GM21447 (cell line): ENCODE measurements around the gene LACTBL1.

Experiments used
- ATAC-seq: cut with Tn5 transposase; IDR thresholded peaks from one replicate; pipeline ENCODE4 v1.9.1; 2021; ENCODE audit not compliant: unreplicated experiment

LACTBL1 gene

DNA sequence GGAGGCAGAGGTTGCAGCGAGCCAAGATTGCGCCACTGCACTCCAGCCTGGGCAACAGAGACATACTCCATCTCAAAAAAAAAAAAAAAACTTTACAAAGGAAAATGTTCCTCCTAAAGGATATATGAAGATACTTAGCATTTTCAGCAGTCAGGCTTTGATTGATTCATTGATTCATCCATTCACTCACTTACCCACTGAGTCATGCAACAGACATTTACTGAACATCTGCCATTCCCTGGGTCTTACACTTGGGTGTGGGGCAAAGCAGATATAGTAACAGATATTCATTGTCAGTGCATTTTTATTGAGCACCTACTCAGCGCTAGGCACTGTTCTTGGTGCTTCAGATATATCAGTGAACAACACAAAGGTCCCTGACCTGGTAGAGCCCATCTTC, 5.6 kb upstream of the LACTBL1 start:
- no peak for ATAC-seq

DNA sequence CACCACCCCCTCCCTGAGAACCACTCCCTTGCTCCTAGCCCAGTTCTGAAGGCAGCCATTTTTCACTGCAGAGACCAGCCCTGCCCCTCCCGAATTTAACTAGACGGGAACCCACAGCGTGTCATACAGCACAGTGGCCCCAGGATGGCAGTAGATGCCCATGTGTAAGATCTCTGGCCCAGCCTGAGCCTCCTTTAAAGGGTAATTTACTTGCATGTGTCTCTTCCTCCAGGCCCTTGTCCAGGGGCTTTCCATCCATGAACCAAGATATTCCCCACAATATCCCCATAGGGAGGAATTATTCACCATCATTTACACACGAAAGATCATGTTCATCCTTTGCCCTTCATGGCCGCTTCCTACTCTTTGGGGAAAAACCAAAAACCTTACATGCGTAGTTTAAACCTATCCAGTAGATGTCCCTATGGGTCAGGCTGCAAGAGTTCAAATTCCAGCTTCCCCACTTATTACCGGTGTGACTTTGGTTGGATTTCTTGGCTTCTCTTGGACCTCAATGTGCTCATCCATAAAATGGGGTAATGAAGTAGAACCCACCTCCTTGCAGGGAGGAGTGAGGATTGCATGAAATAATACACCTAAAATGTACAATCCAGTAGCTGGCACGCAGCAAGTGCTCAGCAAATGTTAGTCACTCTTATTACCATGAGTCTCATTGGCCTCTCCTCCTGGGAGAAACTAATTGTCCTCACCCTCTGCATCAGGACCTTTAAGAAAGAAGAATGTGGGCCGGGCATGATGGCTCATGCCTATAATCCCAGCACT, 4.0 kb upstream of the LACTBL1 start:
- no peak for ATAC-seq

DNA sequence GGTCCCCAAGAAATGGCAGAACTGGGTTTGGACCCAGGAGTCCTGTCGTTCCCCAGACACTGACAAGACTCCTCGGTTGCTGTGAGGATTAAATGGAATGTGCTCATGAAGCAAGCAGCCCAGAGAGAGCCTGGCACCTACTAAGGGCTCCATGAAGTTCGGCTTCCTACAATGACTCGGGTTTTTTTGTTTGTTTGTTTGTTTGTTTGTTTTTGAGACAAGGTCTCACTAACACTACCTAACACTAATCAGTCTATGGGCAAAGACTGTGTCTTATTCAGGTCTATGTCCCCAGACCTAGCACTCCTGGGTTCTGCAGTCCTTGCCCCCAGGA, 3.4 kb upstream of the LACTBL1 start:
- ATAC-seq = no peak

DNA sequence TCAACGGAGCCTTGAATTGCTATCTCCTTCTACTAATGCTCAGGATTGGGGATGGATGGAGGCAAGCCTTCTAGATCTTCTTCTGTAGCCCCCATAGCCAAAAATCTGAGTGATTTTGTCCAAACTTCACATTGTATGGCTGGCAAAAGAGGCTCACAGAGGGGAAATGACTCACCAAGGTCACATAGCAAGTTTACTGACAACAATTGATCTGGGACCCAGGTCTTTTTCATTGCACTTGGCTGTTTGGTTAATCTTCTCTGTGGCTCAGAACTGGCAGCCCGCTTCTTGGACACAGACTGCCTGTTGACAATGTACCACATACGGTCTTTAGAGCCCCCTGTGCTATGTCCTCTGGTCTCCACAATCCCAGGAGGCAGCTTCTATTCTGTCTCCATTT, 3.0 kb upstream of the LACTBL1 start:
- ATAC-seq = no peak

DNA sequence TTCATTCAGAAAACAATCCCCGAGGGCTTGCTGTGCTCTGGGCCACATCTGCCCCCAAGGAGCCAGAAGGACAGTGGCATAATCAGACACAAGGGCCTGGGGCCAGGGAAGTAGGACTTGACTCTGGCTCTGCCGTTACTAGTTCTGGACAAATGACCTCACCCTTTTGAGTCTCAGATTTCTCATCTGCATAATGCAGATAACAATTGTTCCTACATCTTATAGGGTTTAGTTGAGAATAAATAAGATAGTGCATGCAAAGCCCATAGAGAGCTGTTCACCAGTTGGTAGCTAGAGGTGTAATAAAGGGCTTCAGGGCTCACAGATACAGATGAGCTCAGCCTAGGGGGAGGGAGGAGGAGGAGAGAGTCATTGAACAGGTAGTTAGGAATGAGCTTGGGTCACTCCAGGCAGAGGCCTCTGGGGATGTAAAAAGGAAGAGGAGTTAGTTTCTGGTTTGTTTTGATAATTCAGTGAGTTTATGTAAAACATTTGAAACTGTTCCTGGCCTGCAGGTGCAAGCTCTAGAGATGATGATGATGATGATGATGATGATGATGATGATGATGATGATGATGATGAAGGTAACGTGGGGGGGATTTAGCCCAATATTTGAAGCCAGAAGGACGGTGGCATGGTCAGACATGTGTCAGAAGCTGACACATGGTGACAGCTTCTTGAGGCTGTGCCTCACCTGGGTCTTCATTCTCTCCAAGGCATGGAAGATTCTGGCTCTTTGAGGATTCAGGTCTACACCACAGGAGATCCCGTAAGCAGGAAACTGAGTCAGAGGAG, 858 bp downstream of the LACTBL1 start:
- no peak for ATAC-seq

DNA sequence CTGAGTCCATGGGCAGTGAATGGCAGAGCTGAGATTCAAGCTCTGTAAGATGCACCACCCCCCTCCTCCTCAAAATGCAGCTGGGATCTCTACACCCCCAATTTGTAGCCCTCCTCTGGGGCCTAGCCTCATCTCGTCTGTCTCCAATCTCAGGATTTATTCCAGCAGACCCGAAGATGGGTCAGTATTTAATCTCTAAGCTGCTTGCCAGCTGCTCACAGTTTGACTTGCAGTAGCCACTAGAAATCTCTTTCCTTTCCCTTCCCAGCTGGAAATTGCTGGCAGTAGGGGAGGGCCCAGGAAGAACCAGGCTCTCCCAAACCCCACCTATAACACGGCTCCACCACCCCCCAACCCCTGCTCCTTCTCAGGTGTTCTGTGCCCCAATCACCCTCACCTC, 1.5 kb downstream of the LACTBL1 start:
- ATAC-seq = no peak

DNA sequence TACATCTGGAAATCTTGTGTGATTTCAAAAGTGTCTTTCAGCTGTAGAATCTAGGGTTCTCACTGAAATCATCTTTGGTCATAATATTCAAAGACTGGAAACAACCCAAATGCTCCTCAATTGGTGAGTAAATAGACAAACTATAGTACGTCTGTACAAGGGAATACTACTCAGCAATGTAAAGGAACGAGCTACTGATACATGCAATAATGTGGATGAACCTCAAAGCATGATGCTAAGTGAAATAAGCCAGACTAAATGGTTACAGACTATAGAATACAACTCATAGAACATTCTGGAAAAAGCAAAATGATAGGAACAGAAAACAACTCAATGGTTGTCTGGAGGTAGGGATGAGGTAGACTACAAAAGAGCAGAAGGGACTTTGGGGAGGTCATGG, 2.6 kb downstream of the LACTBL1 start:
- no peak for ATAC-seq

DNA sequence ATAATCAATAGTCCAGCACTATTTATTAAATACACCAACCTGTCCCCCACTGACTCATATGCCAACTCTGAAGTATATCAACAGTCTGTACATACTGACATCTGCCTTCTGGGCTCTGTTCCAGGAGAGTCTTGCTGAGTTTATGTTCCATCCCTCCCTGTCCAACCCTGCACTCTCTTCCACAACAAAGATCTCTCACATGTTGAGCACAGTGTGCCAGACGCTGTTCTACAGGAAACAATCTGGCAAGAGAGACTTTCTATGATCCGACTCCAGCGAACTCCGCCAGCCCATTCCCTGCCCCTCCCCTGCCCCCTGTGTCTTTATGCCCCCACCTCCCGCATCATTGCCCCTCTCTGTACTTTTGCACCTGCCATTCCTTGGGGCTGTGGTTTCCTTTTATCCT, 3.4 kb downstream of the LACTBL1 start:
- no peak for ATAC-seq

DNA sequence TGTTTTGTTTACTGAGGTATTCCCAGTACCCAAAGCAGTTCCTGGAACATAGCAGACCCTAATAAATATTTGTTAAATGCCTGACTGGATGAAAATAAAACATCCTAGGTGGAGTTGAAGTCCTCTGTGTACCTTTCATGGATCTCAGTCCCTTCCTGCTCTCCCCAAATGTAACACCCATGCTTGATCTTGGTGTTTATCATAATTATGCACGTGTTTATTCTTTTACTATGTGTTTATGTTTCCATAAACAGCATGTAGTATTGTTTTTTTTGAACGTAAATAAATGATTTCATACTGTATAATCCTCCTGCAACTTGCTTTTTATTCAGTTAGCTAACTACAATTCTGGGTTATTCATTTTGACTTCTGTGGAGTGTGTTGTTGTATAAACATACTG, 4.8 kb downstream of the LACTBL1 start:
- no peak for ATAC-seq

DNA sequence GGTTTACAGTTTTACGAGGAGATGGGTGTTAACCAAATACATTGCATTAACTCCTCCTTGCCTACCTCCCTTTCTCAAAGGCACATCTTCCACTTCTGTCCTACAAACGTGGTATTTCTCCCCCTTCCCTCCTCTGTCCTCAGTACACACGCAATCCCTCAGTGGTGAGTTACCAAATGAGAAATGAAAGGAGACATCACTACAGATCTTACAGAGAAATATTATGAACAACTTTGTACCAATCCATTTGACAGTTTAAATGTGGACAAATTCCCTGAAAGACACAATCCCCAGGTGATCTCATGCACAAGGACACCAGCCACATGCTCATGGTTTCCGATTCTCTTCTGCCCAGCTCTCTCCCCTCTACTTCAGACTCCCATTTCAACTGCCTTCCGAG, 6.4 kb downstream of the LACTBL1 start:
- ATAC-seq = no peak

DNA sequence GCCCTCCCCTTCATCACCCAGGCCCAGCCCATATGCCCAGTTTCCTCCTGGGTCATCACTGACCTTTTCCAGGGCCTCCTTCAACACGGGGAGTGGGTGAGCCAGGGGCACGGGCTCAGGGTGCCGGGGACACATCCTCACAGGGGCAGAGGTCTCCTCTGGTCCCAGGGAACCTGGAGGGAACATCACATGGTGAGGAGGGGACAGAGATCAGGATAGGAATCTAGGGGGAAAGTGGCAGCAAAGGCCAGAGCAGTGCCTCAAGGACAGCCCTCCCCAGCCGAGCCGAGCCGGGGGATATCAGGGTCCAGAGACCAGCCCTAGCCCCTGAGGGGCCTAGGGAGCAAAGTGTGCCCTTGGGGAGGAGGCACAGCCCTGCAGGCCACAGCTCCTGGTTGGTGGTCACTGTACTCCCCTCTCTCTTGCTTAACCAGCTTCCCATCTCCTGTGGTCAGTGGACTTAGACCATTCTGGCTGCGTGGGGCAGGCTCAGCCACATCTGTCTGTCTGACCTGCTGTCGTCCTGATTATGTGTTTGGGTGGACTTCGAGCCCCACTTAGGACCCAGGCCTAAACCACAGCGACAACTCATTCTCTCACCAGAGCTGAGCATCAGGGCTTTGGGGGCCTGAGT, 9.5 kb downstream of the LACTBL1 start:
- ATAC-seq = no peak

DNA sequence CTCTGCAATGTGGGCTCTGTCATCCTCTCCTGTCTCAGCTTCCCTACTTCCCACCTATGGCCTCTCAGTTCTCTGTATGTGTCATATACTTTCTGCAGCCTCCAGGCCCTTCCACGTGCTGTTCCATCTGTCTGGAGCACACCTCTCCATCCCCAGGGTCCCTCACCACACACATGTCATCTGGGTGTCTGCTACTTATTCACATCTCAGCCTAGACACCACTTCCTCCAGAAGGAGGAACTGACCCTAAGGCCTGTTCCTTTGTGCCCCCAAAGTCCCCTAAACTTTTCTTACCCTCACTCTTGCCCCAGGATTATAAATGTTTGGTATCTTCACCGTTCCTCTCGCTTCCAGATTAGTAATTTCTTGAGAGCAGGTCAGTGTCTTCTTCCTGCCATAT, 10.1 kb downstream of the LACTBL1 start:
- ATAC-seq = no peak

DNA sequence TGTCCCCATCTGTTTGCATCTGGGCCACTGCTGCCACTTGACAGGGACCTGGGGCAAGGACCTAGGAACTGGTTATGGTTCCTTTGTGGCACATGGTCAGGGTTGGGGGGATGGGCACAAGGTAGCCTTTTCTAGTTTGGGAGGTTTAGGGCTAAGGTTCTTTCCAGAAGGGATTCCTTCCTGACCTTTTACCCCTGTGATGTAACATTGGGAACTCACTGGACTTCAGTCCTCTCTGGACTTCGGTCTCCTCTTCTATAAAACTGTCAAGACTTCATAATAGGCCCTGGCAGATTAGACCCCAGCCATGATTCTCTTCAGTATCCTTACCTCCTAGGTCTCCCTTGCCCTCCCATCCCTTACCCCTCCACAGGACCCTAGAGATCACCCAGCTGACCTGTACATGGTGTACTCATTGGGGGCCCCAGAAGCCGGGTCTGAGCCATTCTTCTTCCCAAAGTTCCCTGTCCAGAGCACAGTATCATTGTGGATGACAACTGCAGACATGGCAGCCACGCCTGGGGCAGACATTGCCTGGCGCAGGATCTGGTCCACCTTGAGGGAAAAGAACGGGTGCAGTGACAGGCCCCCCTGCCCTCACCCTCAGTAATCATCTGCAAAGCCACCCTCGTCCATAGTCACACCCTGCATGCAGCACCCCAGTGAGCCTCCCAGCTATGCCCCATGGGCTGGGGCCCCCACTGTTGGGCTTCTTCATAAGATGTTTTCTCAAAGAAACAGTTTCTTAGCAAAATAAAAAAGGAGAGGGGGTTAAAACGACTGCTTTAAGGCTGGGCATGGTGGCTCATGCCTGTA, 12.9 kb downstream of the LACTBL1 start:
- no peak for ATAC-seq

DNA sequence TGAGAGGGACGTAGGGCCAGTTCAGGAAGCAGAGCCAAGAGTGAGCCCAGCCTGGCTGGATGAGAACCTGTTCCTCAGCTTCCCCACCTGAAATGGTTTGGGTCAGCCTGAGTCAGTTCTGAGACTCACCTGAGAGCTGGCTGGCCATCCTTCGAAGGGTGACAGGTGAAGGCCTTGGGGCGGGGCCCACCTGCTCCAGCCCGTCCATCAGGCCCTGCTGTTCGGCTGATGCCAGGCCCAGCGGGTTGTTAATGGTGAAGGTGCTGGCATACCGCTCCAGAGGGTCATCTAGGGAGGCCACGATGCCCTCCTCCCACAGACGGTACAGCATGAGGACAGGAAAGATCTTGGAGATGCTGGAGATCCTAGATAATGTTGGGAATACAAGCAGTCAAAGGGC, 14.1 kb downstream of the LACTBL1 start:
- no peak for ATAC-seq

DNA sequence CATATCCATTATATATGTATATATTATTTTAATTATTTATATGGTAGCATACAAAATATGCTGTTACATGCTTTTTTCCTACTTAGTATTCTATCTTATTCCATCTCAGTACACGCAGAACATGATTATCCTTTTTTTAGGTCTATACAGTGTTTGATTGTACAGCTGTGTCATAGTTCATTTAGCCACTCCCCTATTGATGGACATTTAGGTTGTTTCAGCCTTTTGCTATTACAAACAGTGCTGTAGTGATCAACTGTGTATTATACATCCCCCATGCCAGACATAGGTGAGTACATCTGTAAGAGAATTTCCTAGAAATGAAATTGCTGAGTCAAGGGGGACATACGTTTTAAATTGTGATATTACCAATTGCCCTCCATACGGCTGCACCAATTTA, 15.6 kb downstream of the LACTBL1 start:
- no peak for ATAC-seq

DNA sequence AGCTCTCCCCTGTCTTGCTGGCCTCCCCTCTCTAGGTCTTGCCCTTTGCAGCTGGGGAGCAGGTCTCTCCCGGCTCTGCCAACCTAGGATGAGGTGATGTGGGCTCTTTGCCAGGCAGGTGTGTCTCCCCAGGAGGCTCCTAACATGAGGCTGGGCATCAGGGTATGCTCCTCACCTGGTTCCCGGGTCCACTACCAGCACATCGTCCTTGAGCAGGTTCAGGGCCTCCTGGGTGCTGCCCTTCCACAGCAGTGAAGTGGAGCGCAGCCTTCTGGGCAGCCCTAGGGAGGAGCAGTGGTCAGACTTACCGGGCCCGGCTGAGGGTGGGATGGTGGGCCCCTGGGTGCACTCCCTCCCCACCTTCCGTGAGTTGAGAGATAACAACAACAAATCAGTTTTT, 17.5 kb downstream of the LACTBL1 start:
- ATAC-seq = no peak

DNA sequence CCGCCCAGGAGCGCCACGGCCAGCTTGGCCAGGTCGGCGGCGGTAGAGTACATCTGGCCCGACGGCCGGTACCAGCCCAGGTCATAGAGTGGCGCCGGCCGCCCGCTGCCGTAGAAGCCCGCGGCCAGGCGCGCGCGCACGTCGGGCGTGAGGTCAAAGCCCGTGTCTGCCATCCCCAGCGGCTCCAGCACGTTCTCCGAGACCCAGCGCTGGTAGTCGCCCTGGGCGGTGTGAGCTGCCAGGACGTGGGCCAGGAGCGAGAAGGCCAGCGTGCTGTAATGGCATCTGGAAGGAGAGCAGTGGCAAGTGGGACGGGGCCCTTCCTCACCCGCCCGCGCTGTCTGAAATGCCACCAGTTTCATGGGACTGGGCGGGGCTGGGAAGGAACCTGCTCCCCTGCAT, 18.9 kb downstream of the LACTBL1 start:
- no peak for ATAC-seq

DNA sequence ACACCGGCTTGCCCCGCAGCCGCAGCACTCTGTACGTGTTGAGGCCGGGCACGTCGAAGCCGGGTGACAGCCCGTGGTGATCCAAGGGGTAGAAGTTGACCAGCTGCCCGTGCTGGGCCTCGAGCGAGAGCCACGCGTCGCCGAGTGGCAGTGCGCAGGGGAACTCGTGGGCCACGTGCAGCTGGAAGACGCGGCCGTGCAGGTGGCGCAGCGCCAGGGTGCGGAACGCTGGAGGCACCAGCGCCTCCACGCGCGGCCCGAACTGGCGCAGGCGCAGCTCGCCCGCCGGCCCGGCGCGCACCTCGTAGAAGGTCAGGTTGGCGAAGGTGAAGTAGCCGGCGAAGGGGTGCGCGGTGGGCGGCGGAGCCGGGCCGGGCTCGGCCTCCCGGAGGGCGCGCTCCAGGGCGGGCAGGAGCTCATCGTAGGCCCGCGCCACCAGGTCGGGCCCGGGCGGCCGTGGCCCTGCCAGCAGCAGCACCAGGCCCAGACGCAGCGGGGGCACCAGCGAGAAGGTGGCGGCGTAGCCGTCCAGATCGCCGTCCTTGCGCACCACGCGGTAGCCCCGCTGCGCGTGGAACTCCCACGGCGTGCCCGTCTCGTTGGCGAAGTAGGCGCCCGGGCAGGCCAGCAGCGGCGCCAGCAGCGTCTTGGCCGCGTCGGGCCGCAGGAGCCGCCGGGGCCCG, 19.5 kb downstream of the LACTBL1 start:
- ATAC-seq = no peak

DNA sequence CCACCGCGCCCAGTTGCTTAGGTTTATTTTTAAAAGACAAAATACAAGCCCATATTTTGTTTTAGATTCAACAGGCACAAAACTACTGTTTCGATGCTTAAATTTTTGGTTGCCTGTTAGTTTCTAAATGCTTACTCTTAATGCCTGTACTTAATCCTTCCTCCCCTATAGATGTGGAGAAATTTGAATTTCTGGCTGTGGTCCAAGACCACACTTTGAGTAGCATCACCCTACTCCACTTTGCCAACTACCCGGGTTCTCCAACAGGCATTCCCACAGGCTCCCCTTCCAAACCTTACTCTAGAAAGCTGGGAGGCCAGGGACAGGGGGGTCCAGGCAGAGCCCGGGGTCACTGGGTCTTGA, 20.0 kb downstream of the LACTBL1 start:
- ATAC-seq = no peak

DNA sequence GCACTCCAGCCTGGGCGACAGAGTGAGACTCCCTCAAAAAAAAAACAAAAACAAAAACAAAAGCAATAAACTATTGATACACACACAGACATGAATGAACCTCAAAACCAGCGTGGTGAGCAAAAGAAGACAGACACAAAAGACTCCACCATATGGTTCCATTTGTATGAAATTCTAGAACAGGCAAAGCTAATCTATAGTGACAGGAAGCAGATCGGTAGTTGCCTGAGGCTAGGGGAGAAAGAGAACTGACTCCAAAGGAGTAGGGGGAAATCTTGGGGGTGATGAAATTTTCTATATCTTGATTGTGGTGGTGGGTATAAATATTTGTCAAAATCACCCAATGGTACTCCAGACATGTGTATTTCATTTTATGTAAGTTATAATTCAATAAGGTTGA, 20.9 kb downstream of the LACTBL1 start:
- ATAC-seq = no peak

DNA sequence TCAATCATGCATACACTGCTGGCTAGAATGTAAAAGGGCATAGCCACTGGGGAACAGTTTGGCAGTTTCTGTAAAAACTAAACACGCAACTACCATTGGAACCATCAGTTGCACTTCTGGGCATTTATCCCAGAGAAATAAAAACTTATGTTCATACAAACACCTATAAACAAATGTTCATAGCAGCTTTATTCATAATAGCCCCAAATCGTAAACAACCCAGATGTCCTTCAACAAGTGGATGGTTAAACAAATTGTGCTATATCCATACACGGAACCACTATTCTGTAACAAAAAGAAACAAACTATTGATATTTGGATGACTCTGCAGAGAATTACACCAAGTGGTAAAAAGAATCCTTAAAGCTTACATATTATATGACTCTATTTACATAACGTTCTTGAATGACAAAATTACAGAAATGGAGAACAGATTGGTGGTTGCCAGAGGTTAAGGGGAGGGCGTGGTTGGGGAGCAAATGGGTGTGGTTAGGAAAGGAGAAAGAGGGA, 22.8 kb downstream of the LACTBL1 start:
- ATAC-seq = no peak
